GM12875 (cell line): ENCODE results near the gene M6PR.

Experiments
- H3K4me3 ChIP-seq: one replicate; pipeline ENCODE4 v1.5.1; 2011; ENCODE audit warnings: low read depth, low read length, control low read depth
- CTCF ChIP-seq: IDR thresholded peaks from 2 replicates; pipeline ENCODE4 v1.5.1; 2011; ENCODE audit warnings: low read depth, mild to moderate bottlenecking, control low read depth, inconsistent platforms, low read length, moderate library complexity, borderline replicate concordance; ENCODE audit not compliant: insufficient read depth

The M6PR gene

GRCh38 chr12:8916154-8916553 lies 33.3 kb downstream of the M6PR start:
- no peak overlapping the region for H3K4me3 ChIP-seq
- TF ChIP-seq CTCF: no peak

- peak overlapping the region; percentile 55 for H3K4me3 ChIP-seq
- TF ChIP-seq CTCF: no peak
Observed at GRCh38 chr12:8914716-8915526, 34.5 kb downstream of the M6PR start.

GRCh38 chr12:8914033-8914715 lies 35.3 kb downstream of the M6PR start, which contains the start of gene PHC1:
PHC1 (plus strand) TSS chr12:8914509; CDS start chr12:8917678, 3,169 bp downstream.
- TF ChIP-seq CTCF: 0 out of 2 replicates have a peak, but pooled peaks have one; percentile 29
- peak within 1 kb of the TSS; percentile 55 for H3K4me3 ChIP-seq

GRCh38 chr12:8913702-8914032 lies 35.8 kb downstream of the M6PR start:
- TF ChIP-seq CTCF: no peak
- peak overlapping the region; percentile 44 for H3K4me3 ChIP-seq

- no peak overlapping the region for H3K4me3 ChIP-seq
- TF ChIP-seq CTCF: 0 out of 2 replicates have a peak, but pooled peaks have one; percentile 35
Observed at GRCh38 chr12:8912914-8913313, 36.5 kb downstream of the M6PR start.

GRCh38 chr12:8911606-8912268 lies 37.7 kb downstream of the M6PR start:
- TF ChIP-seq CTCF: no peak
- H3K4me3 ChIP-seq: no peak overlapping the region

GRCh38 chr12:8909752-8910151 lies 39.7 kb downstream of the M6PR start:
- TF ChIP-seq CTCF: no peak

More at GRCh38 chr12:8909752-8910151, 39.7 kb downstream of the M6PR start:
- H3K4me3 ChIP-seq: no peak overlapping the region
